ENCODE results near the gene GSTA4. TPM values are rescaled to one million over a fixed set of nuclear protein-coding genes. Genes with fewer than 3 reads are reported as not detected.
A peak's percentile ranks its signal among the peaks of the same experiment; 100 is the strongest.

Gene GSTA4
- total and polyA plus RNA-seq, 2 of the 13 experiments (the other 11 are each of a cell fraction or from before 2014, with no cell fraction given), result 34.1 to 53.6 TPM

- TF ChIP-seq ETV6 (CRISPR knock-in tag; conservative IDR thresholded peaks at IDR 0.05) (0 out of 2 replicates have a peak, but pooled peaks have one; percentile 57), KMT2A (CRISPR knock-in tag; IDR thresholded peaks at IDR 0.05) (peak; percentile 65), KLF11 (CRISPR knock-in tag; IDR thresholded peaks at IDR 0.05) (peak; percentile 85; the same call in 1 of the 2 replicates), ZMYM4 (CRISPR knock-in tag; IDR thresholded peaks at IDR 0.05) (peak; percentile 81), ZNF513 (CRISPR knock-in tag; conservative IDR thresholded peaks at IDR 0.05) (peak; percentile 74; the same call in 1 of the 2 replicates), ZNF441 (CRISPR knock-in tag; IDR thresholded peaks at IDR 0.05; ENCODE audit: borderline replicate concordance) (peak; percentile 73; the same call in 1 of the 2 replicates), DMAP1 (CRISPR knock-in tag; IDR thresholded peaks at IDR 0.05) (peak; percentile 84), TFE3 (CRISPR knock-in tag; IDR thresholded peaks at IDR 0.05) (peak; percentile 42; the same call in 1 of the 2 replicates), MNT (IDR thresholded peaks at IDR 0.05) (peak; percentile 64), MBD4 (IDR thresholded peaks at IDR 0.05; ENCODE audit: borderline replicate concordance, low read length) (peak; percentile 93; the same call in 1 of the 2 replicates), RXRA (CRISPR knock-in tag; IDR thresholded peaks at IDR 0.05) (peak; percentile 68), ZFP36L1 (CRISPR knock-in tag; IDR thresholded peaks at IDR 0.05) (peak; percentile 42; the same call in 1 of the 2 replicates), ZIK1 (CRISPR knock-in tag; IDR thresholded peaks at IDR 0.05; ENCODE audit: borderline replicate concordance, low read depth) (peak; percentile 63; the same call in 1 of the 2 replicates), NFYB (CRISPR knock-in tag; IDR thresholded peaks at IDR 0.05) (peak; percentile 64), ZNF740 (CRISPR knock-in tag; IDR thresholded peaks at IDR 0.05) (peak; percentile 59; the same call in 1 of the 2 replicates), SRY (CRISPR knock-in tag; IDR thresholded peaks at IDR 0.05) (peak; percentile 84; the same call in 1 of the 2 replicates)
- TF ChIP-seq, protein P1, sequence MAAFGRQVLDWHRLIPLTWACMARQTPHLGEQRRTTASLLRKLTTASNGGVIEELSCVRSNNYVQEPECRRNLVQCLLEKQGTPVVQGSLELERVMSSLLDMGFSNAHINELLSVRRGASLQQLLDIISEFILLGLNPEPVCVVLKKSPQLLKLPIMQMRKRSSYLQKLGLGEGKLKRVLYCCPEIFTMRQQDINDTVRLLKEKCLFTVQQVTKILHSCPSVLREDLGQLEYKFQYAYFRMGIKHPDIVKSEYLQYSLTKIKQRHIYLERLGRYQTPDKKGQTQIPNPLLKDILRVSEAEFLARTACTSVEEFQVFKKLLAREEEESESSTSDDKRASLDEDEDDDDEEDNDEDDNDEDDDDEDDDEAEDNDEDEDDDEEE (CRISPR knock-in tag; IDR thresholded peaks at IDR 0.05), result peak; percentile 68; the same call in 1 of the 2 replicates
- TF ChIP-seq, protein P2, sequence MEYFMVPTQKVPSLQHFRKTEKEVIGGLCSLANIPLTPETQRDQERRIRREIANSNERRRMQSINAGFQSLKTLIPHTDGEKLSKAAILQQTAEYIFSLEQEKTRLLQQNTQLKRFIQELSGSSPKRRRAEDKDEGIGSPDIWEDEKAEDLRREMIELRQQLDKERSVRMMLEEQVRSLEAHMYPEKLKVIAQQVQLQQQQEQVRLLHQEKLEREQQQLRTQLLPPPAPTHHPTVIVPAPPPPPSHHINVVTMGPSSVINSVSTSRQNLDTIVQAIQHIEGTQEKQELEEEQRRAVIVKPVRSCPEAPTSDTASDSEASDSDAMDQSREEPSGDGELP (IDR thresholded peaks at IDR 0.05; ENCODE audit: borderline replicate concordance, low read depth), result peak; percentile 44; the same call in 1 of the 2 replicates
- TF ChIP-seq, protein P3, sequence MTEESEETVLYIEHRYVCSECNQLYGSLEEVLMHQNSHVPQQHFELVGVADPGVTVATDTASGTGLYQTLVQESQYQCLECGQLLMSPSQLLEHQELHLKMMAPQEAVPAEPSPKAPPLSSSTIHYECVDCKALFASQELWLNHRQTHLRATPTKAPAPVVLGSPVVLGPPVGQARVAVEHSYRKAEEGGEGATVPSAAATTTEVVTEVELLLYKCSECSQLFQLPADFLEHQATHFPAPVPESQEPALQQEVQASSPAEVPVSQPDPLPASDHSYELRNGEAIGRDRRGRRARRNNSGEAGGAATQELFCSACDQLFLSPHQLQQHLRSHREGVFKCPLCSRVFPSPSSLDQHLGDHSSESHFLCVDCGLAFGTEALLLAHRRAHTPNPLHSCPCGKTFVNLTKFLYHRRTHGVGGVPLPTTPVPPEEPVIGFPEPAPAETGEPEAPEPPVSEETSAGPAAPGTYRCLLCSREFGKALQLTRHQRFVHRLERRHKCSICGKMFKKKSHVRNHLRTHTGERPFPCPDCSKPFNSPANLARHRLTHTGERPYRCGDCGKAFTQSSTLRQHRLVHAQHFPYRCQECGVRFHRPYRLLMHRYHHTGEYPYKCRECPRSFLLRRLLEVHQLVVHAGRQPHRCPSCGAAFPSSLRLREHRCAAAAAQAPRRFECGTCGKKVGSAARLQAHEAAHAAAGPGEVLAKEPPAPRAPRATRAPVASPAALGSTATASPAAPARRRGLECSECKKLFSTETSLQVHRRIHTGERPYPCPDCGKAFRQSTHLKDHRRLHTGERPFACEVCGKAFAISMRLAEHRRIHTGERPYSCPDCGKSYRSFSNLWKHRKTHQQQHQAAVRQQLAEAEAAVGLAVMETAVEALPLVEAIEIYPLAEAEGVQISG (CRISPR knock-in tag; IDR thresholded peaks at IDR 0.05), result peak; percentile 73
These were observed at the start of gene GSTA4 (continued) for GRCh38 chr6:52995089-52995912.
